GM12878 (cell line): ENCODE measurements around the gene SMCO4.

Experiments used
- CTCF ChIP-seq, 3 experiments: IDR thresholded peaks in 2 of 3; conservative IDR thresholded peaks in 1 of 3; 2 replicates each; pipeline ENCODE4 v1.5.1; 2011; ENCODE audit warnings: low read depth in 3 of 3, low read length in 3 of 3, mild to moderate bottlenecking in 3 of 3, control low read depth in 2 of 3, moderate library complexity in 2 of 3, inconsistent platforms in 1 of 3, mixed read lengths in 1 of 3; ENCODE audit not compliant: control insufficient read depth in 2 of 3, insufficient read depth in 1 of 3; ENCODE audit errors: extremely low read depth in 1 of 3
- EZH2 ChIP-seq: IDR thresholded peaks from 2 replicates; pipeline ENCODE4 v1.6.1; 2012; ENCODE audit warnings: low read depth, mild to moderate bottlenecking, control low read depth, inconsistent platforms, low read length, borderline replicate concordance; ENCODE audit not compliant: control insufficient read depth
- NFIC ChIP-seq: IDR thresholded peaks from 2 replicates; pipeline ENCODE4 v1.6.1; 2012; ENCODE audit warnings: low read depth, mild to moderate bottlenecking, inconsistent platforms, low read length, moderate library complexity
- NRF1 ChIP-seq: conservative IDR thresholded peaks from 2 replicates; pipeline ENCODE4 v1.6.1; 2011; ENCODE audit warnings: mild to moderate bottlenecking, low read depth, low read length, improper control_type of control experiment
- POLR2A ChIP-seq: IDR thresholded peaks from 2 replicates; pipeline ENCODE4 v1.6.1; 2011; ENCODE audit warnings: low read depth, mild to moderate bottlenecking, low read length
- SIN3A ChIP-seq: IDR thresholded peaks from 2 replicates; pipeline ENCODE4 v1.6.1; 2012; ENCODE audit warnings: low read depth, low read length, improper control_type of control experiment
- TAF1 ChIP-seq: IDR thresholded peaks from 2 replicates; pipeline ENCODE4 v1.6.1; 2011; ENCODE audit warnings: mild to moderate bottlenecking, low read depth, low read length, borderline replicate concordance
- ZBTB4 ChIP-seq: fragments of 450-650 bp; formaldehyde crosslinking; IDR thresholded peaks from 2 replicates; pipeline ENCODE4 v1.4.0; 2022; ENCODE audit warnings: mild to moderate bottlenecking, moderate library complexity
- ZNF384 ChIP-seq: IDR thresholded peaks from 2 replicates; pipeline ENCODE4 v1.6.1; 2012; ENCODE audit warnings: low read depth, mild to moderate bottlenecking, low read length, improper control_type of control experiment, borderline replicate concordance
- ZSCAN29 ChIP-seq: fragments of 450-650 bp; IDR thresholded peaks from 2 replicates; pipeline ENCODE4 v1.6.1; 2017; ENCODE audit warnings: mild to moderate bottlenecking, moderate library complexity
- ZZZ3 ChIP-seq: IDR thresholded peaks from 2 replicates; pipeline ENCODE4 v1.6.1; 2011; ENCODE audit warnings: low read depth; ENCODE audit not compliant: control insufficient read depth, insufficient read length
- TF ChIP-seq, protein P1 (sequence below): IDR thresholded peaks from 2 replicates; pipeline ENCODE4 v1.6.1; 2012; ENCODE audit warnings: mild to moderate bottlenecking, low read depth, low read length
- TF ChIP-seq, protein P2 (sequence below): fragments of 450-650 bp; IDR thresholded peaks from 2 replicates; pipeline ENCODE4 v1.6.1; 2017; ENCODE audit warnings: mild to moderate bottlenecking
- TF ChIP-seq, protein P3 (sequence below): IDR thresholded peaks from 2 replicates; pipeline ENCODE4 v1.6.1; 2011; ENCODE audit warnings: low read depth, low read length, improper control_type of control experiment, borderline replicate concordance

DNA sequence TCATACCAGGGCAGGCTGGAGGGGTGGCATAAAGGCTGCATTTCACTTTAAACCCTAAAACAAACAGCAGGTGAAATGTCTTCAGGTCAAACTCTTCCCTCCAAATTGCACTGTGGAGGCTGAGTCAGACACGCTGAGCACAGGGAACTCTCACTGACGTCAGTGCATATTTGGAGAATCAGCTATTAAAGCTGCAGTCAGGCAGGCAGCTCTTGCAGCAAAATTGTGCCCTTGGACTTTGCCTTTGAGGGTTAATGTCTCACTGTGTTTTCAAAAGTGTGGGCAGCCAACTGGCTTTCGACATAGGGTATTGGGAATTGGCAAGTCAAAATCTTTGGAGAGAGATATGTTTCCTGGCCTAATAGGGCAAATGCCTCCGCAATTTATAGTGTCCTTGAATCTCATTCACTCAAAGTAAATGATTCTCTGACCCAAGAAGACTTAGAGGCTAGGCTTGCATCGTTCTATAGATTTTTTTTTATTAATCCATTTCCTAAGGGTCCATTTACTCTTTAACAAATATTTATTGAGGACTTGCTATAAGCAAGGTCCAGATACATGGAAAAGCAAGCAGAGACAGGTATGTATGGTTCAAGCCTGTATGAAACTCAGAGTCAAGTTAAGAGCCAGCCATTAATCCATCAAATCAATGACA lies 27.7 kb upstream of the SMCO4 start:
- TF ChIP-seq TAF1 (no peak), NRF1 (no peak), POLR2A (no peak), ZZZ3 (no peak), CTCF (IDR thresholded peaks at IDR 0.05 in 2 of 3, conservative IDR thresholded peaks at IDR 0.05 in 1 of 3; ENCODE audit: control insufficient read depth in 2 of 3, extremely low read depth in 1 of 3, insufficient read depth in 1 of 3, low read depth in 3 of 3, low read length in 3 of 3) (no peak), ZBTB4 (CRISPR knock-in tag) (no peak), SIN3A (no peak), EZH2 (no peak), ZNF384 (no peak), NFIC (no peak), ZSCAN29 (no peak)
- TF ChIP-seq, protein P1, sequence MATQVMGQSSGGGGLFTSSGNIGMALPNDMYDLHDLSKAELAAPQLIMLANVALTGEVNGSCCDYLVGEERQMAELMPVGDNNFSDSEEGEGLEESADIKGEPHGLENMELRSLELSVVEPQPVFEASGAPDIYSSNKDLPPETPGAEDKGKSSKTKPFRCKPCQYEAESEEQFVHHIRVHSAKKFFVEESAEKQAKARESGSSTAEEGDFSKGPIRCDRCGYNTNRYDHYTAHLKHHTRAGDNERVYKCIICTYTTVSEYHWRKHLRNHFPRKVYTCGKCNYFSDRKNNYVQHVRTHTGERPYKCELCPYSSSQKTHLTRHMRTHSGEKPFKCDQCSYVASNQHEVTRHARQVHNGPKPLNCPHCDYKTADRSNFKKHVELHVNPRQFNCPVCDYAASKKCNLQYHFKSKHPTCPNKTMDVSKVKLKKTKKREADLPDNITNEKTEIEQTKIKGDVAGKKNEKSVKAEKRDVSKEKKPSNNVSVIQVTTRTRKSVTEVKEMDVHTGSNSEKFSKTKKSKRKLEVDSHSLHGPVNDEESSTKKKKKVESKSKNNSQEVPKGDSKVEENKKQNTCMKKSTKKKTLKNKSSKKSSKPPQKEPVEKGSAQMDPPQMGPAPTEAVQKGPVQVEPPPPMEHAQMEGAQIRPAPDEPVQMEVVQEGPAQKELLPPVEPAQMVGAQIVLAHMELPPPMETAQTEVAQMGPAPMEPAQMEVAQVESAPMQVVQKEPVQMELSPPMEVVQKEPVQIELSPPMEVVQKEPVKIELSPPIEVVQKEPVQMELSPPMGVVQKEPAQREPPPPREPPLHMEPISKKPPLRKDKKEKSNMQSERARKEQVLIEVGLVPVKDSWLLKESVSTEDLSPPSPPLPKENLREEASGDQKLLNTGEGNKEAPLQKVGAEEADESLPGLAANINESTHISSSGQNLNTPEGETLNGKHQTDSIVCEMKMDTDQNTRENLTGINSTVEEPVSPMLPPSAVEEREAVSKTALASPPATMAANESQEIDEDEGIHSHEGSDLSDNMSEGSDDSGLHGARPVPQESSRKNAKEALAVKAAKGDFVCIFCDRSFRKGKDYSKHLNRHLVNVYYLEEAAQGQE: no peak
- TF ChIP-seq, protein P2, sequence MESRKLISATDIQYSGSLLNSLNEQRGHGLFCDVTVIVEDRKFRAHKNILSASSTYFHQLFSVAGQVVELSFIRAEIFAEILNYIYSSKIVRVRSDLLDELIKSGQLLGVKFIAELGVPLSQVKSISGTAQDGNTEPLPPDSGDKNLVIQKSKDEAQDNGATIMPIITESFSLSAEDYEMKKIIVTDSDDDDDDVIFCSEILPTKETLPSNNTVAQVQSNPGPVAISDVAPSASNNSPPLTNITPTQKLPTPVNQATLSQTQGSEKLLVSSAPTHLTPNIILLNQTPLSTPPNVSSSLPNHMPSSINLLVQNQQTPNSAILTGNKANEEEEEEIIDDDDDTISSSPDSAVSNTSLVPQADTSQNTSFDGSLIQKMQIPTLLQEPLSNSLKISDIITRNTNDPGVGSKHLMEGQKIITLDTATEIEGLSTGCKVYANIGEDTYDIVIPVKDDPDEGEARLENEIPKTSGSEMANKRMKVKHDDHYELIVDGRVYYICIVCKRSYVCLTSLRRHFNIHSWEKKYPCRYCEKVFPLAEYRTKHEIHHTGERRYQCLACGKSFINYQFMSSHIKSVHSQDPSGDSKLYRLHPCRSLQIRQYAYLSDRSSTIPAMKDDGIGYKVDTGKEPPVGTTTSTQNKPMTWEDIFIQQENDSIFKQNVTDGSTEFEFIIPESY: no peak
- TF ChIP-seq, protein P3, sequence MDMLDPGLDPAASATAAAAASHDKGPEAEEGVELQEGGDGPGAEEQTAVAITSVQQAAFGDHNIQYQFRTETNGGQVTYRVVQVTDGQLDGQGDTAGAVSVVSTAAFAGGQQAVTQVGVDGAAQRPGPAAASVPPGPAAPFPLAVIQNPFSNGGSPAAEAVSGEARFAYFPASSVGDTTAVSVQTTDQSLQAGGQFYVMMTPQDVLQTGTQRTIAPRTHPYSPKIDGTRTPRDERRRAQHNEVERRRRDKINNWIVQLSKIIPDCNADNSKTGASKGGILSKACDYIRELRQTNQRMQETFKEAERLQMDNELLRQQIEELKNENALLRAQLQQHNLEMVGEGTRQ: no peak
